Stimulated activated naive B cell treated with anti-CD40 and anti-IgM and Interleukin-4, amounts not matched to agents 10 μg/mL and 1 μg/mL and 100 μg/mL, for 72 hours (primary cell): Measurements from ENCODE around the gene OBSL1.

Source experiments
- ATAC-seq, 2 donors: fragments of 150-1000 bp; cut with Tn5 transposase; replicated peaks; 2 replicates each; pipeline ENCODE4 v1.10.0; 2021; ENCODE audit warnings: moderate library complexity in 1 of 2
- DNase-seq: peaks from one replicate; pipeline ENCODE4 v3.0.0; 2021
- H3K27ac Mint-ChIP-seq: one replicate; pipeline ENCODE4 v1.8.0; 2022; ENCODE audit warnings: mild to moderate bottlenecking, mixed read lengths
- H3K27me3 Mint-ChIP-seq, 2 donors: one replicate each; pipeline ENCODE4 v1.8.0; 2022; ENCODE audit warnings: mixed read lengths in 2 of 2
- H3K36me3 Mint-ChIP-seq, 2 donors: one replicate each; pipeline ENCODE4 v1.8.0; 2022; ENCODE audit warnings: mixed read lengths in 2 of 2, mild to moderate bottlenecking in 1 of 2
- H3K4me1 Mint-ChIP-seq, 2 donors: one replicate each; pipeline ENCODE4 v1.8.0; 2022; ENCODE audit warnings: mixed read lengths in 2 of 2, mild to moderate bottlenecking in 1 of 2
- H3K4me3 Mint-ChIP-seq, 2 donors: one replicate each; pipeline ENCODE4 v1.8.0; 2022; ENCODE audit warnings: mild to moderate bottlenecking in 2 of 2, mixed read lengths in 2 of 2, moderate library complexity in 1 of 2
- H3K9me3 Mint-ChIP-seq, 2 donors: one replicate each; pipeline ENCODE4 v1.8.0; 2022; ENCODE audit warnings: mixed read lengths in 2 of 2, mild to moderate bottlenecking in 1 of 2

Gene OBSL1

GRCh38 chr2:219554350-219554749 is 17.0 kb downstream of the OBSL1 start:
- ATAC-seq, result no peak
- no peak overlapping the region for H3K27ac Mint-ChIP-seq
- DNase-seq, result no peak
- H3K36me3 Mint-ChIP-seq, result peaks cover 0 to 4% of the 10 kb centered on the region in 2 donors
- H3K27me3 Mint-ChIP-seq, result peaks cover 59 to 80% of the 10 kb centered on the region in 2 donors
- no peak overlapping the region for H3K4me3 Mint-ChIP-seq
- no peaks in the 10 kb centered on the region for H3K9me3 Mint-ChIP-seq
- H3K4me1 Mint-ChIP-seq, result peaks cover 9 to 11% of the 10 kb centered on the region in 2 donors

DNA sequence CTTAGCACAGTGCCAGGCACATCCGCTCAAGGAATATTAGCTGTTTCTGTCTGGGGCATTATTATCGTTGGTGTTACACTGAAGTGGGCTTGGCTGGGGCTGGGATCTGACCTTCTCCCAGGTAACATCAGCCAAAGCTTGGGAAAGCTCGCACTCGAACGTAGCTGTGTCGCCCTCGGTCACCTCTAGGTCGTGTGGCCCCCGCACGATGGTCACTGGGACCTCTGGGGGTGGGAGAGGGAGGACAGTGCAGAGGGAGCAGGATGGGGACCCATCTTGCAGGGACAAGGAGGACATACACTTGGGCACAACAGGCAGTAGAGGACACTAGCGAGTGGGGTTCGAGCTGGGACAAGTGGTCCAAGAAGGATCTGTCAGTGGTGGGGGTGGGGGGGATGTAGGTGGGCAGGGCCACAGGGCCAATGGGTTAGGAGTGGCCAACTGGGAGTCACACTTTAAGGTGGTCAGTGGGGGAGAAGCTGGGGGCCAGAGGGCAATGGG is 17.8 kb downstream of the OBSL1 start:
- Mint-ChIP-seq H3K9me3 (no peaks in the 10 kb centered on the region), H3K27me3 (peaks cover 60 to 86% of the 10 kb centered on the region in 2 donors), H3K27ac (peak overlapping the region; percentile 37), H3K36me3 (peaks cover 0 to 4% of the 10 kb centered on the region in 2 donors), H3K4me1 (peaks cover 9 to 11% of the 10 kb centered on the region in 2 donors), H3K4me3 (no peak overlapping the region)
- DNase-seq (no peak), ATAC-seq (no peak)

DNA sequence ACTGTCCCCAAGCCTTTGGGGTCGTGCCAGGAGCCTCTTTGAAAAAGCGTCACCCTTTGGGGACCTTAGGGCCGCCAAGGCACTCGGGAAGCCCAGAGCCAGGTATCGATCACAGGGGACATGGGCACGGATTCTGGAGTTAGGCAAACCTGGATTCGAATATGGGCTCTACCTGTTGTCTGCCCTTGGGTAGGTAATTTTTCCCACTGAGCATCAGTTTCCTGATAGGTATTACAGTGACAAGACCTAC is 18.2 kb downstream of the OBSL1 start:
- Mint-ChIP-seq H3K27ac (no peak overlapping the region), H3K36me3 (peaks cover 0 to 4% of the 10 kb centered on the region in 2 donors), H3K4me1 (peaks cover 9 to 11% of the 10 kb centered on the region in 2 donors), H3K4me3 (no peak overlapping the region), H3K9me3 (no peaks in the 10 kb centered on the region), H3K27me3 (peaks cover 60 to 86% of the 10 kb centered on the region in 2 donors)
- ATAC-seq, result no peak
- DNase-seq, result no peak

DNA sequence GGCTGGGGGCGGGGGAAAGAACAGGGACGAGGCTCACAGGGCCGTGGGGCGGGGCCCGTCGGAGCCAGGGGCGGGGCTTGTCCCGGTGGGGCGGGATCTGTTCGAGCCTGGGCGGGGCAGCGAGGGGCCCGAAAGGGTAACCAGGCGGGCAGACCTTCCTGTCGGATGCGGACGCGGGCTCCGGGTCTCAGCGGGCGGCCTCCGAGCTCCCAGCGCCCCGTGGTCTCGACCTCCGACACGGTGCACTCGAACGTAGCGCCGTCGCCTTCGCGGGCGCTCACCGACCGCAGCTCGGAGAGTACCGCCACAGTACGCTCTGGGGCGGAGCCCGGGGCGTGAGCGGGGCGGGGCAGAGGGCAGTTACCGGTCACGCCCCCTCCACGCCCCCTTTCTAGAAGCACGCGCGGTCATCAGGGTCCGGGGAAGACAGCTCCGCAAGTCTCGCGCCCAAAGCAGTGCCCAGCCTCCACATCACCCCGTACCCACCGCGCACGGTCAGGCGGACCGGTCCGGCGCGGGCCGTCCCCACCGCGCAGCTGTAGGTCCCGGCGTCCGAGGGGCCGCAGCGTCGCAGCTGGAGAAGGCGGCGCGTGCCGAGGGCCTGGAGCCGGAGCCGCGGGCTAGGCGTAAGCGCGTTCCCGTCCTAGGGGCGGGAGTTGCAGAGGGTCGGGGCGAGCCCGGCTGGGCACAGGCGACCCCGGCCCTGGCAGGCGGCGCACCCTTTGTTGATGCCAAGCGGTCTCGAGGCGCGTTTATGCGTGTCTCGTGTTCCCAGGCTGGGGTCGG is 18.8 kb downstream of the OBSL1 start:
- peaks cover 64 to 89% of the 10 kb centered on the region in 2 donors for H3K27me3 Mint-ChIP-seq
- DNase-seq (peak; percentile 68), ATAC-seq (peak; percentile 95 to 96)
- H3K4me1 Mint-ChIP-seq, result peaks cover 9 to 11% of the 10 kb centered on the region in 2 donors
- H3K9me3 Mint-ChIP-seq, result no peaks in the 10 kb centered on the region
- H3K36me3 Mint-ChIP-seq, result peaks cover 0 to 4% of the 10 kb centered on the region in 2 donors
- H3K4me3 Mint-ChIP-seq, result peak overlapping the region; percentile 75 to 79
- H3K27ac Mint-ChIP-seq, result no peak overlapping the region

GRCh38 chr2:219551441-219552381 is 19.6 kb downstream of the OBSL1 start:
- Mint-ChIP-seq H3K4me1 (peaks cover 9 to 11% of the 10 kb centered on the region in 2 donors), H3K27me3 (peaks cover 72 to 90% of the 10 kb centered on the region in 2 donors), H3K36me3 (peaks cover 0 to 7% of the 10 kb centered on the region in 2 donors), H3K4me3 (peak overlapping the region; percentile 75 to 79), H3K27ac (peak overlapping the region; percentile 56), H3K9me3 (no peaks in the 10 kb centered on the region)
- ATAC-seq (peak; percentile 11 to 14), DNase-seq (no peak)

- ATAC-seq (no peak), DNase-seq (no peak)
- H3K9me3 Mint-ChIP-seq, result no peaks in the 10 kb centered on the region
- H3K36me3 Mint-ChIP-seq, result peaks cover 0 to 7% of the 10 kb centered on the region in 2 donors
- H3K4me1 Mint-ChIP-seq, result peaks cover 11 to 15% of the 10 kb centered on the region in 2 donors
- peaks cover 73 to 92% of the 10 kb centered on the region in 2 donors for H3K27me3 Mint-ChIP-seq
- no peak overlapping the region for H3K4me3 Mint-ChIP-seq
- H3K27ac Mint-ChIP-seq, result no peak overlapping the region
These were observed 21.7 kb downstream of the OBSL1 start for GRCh38 chr2:219549619-219550018.

- H3K36me3 Mint-ChIP-seq, result peaks cover 0 to 7% of the 10 kb centered on the region in 2 donors
- DNase-seq, result no peak
- no peaks in the 10 kb centered on the region for H3K9me3 Mint-ChIP-seq
- H3K4me3 Mint-ChIP-seq, result no peak overlapping the region
- no peak overlapping the region for H3K27ac Mint-ChIP-seq
- H3K27me3 Mint-ChIP-seq, result peaks cover 71 to 91% of the 10 kb centered on the region in 2 donors
- ATAC-seq, result no peak
- H3K4me1 Mint-ChIP-seq, result peaks cover 15 to 21% of the 10 kb centered on the region in 2 donors
These were observed 22.3 kb downstream of the OBSL1 start for GRCh38 chr2:219548990-219549389.

- Mint-ChIP-seq H3K27ac (no peak overlapping the region), H3K4me3 (no peak overlapping the region), H3K9me3 (no peaks in the 10 kb centered on the region), H3K36me3 (peaks cover 0 to 7% of the 10 kb centered on the region in 2 donors), H3K27me3 (peaks cover 63 to 85% of the 10 kb centered on the region in 2 donors), H3K4me1 (peaks cover 18 to 26% of the 10 kb centered on the region in 2 donors)
- ATAC-seq (no peak), DNase-seq (no peak)
These were observed 23.7 kb downstream of the OBSL1 start for GRCh38 chr2:219547621-219548020.

DNA sequence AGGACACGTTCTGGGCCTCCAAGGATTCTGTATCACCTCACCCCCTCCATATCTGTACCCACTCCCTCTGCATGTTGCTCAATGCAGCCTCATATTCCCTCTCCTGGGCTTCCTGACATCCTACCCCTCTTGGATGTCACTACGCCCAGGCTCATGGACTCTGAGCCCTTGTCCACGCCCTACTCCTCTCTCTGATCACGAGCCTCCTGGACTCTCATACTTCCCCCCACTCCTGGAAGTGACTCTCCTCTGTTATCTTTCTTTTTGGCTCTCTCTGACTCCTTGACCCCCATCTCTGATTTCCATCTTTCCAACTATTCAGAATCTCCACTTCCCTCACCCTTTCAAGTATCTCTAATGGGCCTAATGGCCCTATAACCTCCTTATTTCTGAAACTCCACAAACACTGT is 25.4 kb downstream of the OBSL1 start:
- H3K4me3 Mint-ChIP-seq, result no peak overlapping the region

GRCh38 chr2:219545295-219545942 is 25.9 kb downstream of the OBSL1 start:
- Mint-ChIP-seq H3K36me3 (peaks cover 8 to 13% of the 10 kb centered on the region in 2 donors), H3K4me1 (peaks cover 14 to 29% of the 10 kb centered on the region in 2 donors), H3K9me3 (no peaks in the 10 kb centered on the region), H3K27me3 (peaks cover 56 to 87% of the 10 kb centered on the region in 2 donors), H3K4me3 (no peak overlapping the region), H3K27ac (no peak overlapping the region)
- ATAC-seq (no peak), DNase-seq (no peak)

More for the DNA sequence above, 25.4 kb downstream of the OBSL1 start:
- DNase-seq (no peak), ATAC-seq (no peak)
- H3K27me3 Mint-ChIP-seq, result peaks cover 56 to 87% of the 10 kb centered on the region in 2 donors
- H3K9me3 Mint-ChIP-seq, result no peaks in the 10 kb centered on the region
- peaks cover 16 to 29% of the 10 kb centered on the region in 2 donors for H3K4me1 Mint-ChIP-seq
- no peak overlapping the region for H3K27ac Mint-ChIP-seq
- peaks cover 5 to 12% of the 10 kb centered on the region in 2 donors for H3K36me3 Mint-ChIP-seq

DNA sequence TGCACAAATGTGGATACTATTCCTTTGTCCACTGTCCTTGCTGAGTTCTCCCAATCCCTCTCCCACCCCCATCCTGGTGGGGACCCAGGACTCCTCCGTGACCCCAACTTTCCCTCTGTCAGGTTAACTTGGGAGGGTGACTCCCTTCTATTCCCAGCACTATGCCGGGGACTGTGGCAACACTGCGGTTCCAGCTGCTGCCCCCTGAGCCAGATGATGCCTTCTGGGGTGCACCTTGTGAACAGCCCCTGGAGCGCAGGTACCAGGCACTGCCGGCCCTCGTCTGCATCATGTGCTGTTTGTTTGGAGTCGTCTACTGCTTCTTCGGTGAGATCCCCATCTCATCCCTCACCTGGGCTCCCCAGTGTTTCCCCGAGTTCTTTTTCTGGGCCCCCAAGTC is 26.8 kb downstream of the OBSL1 start:
- ATAC-seq (no peak), DNase-seq (no peak)
- H3K27ac Mint-ChIP-seq, result peak overlapping the region; percentile 90
- H3K4me3 Mint-ChIP-seq, result peak overlapping the region; percentile 83 to 84
- H3K4me1 Mint-ChIP-seq, result peaks cover 14 to 29% of the 10 kb centered on the region in 2 donors
- H3K36me3 Mint-ChIP-seq, result peaks cover 9 to 21% of the 10 kb centered on the region in 2 donors
- no peaks in the 10 kb centered on the region for H3K9me3 Mint-ChIP-seq
- H3K27me3 Mint-ChIP-seq, result peaks cover 58 to 87% of the 10 kb centered on the region in 2 donors

GRCh38 chr2:219543596-219544358 is 27.6 kb downstream of the OBSL1 start, which contains the start of the genes CHPF and TMEM198:
CHPF (minus strand) TSS chr2:219543809; CDS start chr2:219543538, 271 bp downstream.
TMEM198 (plus strand) TSS chr2:219544028; CDS start chr2:219544728, 700 bp downstream.
- peaks cover 17 to 29% of the 10 kb centered on the region in 2 donors for H3K36me3 Mint-ChIP-seq
- H3K27ac Mint-ChIP-seq, result peak within 1 kb of the TSS; percentile 90
- peak; percentile 79 to 81 for ATAC-seq
- DNase-seq, result peak; percentile 92
- H3K4me1 Mint-ChIP-seq, result peaks cover 14 to 29% of the 10 kb centered on the region in 2 donors
- H3K27me3 Mint-ChIP-seq, result peaks cover 58 to 87% of the 10 kb centered on the region in 2 donors
- no peaks in the 10 kb centered on the region for H3K9me3 Mint-ChIP-seq
- peak within 1 kb of the TSS; percentile 83 to 84 for H3K4me3 Mint-ChIP-seq
